ENCODE data around the gene ARHGAP18.

Gene ARHGAP18

GRCh38 chr6:129686941-129687627, 22.9 kb downstream of the ARHGAP18 start:
- DNase-seq: no peak

- no peak for DNase-seq
Measured at GRCh38 chr6:129685662-129686031, 24.3 kb downstream of the ARHGAP18 start.

GRCh38 chr6:129684903-129685661, 24.9 kb downstream of the ARHGAP18 start:
- no peak for DNase-seq

DNA sequence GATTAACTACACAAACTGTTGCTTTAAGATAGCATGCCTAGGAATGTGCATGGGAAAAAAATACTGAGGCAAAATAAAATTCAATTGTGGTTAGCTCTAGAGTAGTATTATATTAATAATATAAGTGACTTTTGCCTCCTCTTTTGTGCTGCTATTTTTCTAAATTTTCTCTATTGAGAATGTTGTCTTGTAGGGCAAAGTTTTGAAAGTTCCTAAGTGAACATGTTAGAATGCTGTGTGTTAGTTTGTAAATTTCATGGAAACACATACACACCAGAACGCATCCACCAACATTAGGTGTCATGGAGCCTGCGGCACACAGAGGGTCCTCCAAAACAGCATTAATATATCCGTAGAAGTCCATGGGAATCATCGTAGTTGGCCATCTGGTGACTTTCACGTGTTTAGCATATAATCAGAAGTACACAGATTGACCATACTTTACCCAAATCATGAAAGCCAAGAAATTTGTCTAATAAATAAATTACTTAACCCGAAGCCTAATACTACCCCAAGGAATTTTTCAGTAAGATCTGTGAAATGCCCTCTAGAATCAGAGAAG, 25.6 kb downstream of the ARHGAP18 start:
- DNase-seq: no peak

GRCh38 chr6:129683601-129684322, 26.2 kb downstream of the ARHGAP18 start:
- no peak for DNase-seq

GRCh38 chr6:129681913-129682205, 28.1 kb downstream of the ARHGAP18 start:
- no peak for DNase-seq

DNA sequence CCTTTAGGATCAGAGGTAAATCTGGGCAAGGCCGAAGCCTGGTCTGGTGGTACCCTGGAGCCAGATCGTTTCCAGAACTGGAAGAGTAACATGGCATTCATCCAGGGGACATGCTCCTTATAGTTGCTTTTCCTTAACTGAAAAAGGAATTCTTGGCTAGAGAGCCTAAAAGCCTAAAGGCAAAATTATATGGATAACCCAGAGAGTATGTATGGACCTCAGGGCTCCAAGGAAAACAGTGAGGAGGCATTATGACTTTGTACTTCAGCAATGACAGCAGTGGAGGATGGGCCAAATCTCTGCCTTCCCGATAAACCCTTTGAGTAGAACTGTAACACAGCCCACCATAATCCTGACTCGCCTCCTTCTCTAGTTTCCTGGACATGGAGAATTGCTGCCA, 29.3 kb downstream of the ARHGAP18 start:
- no peak for DNase-seq

GRCh38 chr6:129679758-129680157, 30.2 kb downstream of the ARHGAP18 start:
- DNase-seq: no peak

DNA sequence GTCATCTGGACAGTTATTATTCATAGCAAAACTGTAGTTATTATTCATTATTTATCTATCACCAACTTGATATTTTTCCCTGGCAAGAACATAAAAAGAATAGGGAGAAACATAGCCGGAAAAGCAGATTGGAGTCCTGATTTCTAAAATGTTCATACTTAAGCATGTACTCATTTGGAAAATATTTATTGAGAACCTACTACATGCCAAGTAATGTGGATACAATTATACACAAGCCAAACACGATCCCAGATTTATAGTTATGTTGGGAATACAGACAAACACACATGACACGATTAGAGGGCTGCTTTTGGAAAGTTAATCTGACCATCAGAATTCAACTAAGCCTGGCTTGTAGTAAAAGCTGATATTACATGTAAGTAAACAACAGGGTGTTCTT, 30.7 kb downstream of the ARHGAP18 start:
- DNase-seq: no peak

DNA sequence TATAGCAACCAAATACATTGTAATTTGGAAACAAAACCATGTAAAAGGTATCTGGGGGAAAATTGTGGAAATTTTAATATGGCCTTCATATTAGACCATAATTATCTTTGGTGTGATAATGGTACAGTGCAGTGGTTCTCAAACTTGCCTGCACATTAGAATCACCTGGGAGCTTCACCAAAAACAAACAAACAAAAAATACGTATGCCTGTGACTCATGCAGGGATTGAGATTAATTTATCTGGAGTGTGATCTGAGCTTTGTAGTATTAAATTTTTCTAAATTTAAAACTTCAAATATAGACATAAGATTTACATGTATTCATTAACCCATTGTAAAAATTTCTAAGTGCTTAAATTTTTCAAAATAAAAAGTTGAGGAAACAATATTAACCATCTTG, 31.5 kb downstream of the ARHGAP18 start:
- DNase-seq: no peak

GRCh38 chr6:129677620-129678325, 32.2 kb downstream of the ARHGAP18 start:
- no peak for DNase-seq

DNA sequence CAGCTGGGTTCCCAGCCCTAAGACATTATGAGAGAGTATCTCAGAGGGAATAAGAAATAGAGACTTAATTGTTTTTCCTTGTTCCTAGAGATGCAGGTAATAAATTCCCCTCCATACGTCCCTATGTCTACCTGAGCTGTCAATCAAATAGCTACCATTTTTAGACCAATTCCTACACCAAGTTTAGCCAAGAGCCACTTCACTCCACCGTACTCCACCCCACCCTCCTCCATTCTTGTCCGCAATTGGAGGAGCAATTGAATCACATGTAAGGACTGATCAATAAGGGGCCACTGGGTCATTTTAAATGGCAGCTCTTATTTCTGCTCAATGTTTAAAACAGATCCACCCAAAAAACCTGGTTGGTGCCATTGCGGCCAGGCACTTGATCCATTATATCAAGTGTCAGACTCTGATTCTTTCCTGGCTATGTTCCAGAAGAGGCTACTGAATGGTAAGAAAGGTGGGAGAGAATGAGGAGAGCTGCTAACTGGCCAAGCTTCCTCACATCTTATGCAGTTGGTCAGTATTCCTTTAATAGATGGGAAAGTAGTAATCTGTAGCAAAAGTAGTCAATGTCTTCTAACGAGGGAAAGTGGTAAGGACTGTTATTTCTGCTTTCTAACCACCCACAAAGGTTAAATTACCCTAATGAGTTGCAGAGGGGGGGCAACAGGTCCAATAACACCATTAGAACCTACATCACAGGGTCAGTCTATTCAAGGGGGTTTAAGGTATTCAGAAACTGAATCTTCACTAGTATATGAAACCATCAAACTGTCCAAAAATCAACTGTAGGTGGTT, 34.1 kb downstream of the ARHGAP18 start:
- no peak for DNase-seq

- no peak for DNase-seq
Measured at GRCh38 chr6:129673748-129674147, 36.2 kb downstream of the ARHGAP18 start.

- no peak for DNase-seq
Measured at GRCh38 chr6:129672881-129673631, 36.9 kb downstream of the ARHGAP18 start.

DNA sequence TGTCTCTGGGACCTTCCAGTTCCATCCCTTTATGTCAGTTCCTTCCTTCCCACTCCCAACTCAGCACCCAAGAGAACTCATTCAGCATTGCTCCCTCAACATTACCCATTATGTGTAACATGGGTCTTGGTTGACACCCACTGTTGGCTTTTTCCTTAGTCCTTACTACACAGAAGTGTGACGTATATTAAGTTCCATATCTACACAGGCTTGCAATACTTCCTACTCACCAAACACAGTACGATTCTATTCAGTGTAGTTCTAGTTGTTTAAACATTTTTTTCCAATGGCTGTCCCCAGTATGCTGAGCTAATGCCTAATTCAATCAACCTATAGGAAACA, 37.7 kb downstream of the ARHGAP18 start:
- DNase-seq: no peak

DNA sequence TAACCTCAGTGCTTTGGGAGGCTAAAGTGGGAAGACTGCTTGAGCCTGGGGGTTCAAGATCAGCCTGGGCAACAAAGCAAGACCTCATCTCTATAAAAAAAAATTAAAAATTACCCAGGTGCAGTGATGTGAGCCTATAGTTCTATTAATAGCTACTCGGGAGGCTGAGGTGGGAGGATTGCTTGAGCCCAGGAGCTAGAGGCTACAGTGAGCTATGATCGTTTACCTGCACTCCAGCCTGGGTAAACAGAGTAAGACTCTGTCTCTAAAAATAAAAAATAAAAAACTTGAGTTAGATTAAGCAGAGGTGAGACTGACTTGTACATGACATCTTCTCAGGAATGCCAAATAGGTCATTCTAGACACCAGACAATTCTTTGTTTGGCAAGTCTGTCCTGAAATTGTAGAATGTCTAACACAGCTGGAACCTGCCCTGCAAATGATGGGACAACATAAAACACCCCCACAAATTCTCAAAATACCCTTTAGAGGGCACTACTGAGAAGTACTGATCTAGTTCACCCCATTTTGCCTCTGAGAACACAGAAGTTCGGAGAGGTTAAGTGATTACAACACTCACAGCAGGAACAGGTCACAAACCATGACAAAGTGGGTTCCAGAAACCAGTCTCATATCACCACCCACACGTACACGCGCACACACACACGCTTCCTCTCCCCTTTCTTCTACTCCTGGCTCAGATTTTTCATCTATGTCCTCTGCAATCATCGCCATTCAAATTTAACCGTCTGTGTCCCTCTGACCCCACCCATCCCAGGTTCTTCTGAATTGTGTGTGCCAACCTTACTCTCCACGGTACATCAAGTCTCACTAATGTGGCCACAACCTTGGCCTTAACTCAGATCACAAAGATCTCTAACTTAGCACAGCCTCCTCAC, 38.3 kb downstream of the ARHGAP18 start:
- no peak for DNase-seq

DNA sequence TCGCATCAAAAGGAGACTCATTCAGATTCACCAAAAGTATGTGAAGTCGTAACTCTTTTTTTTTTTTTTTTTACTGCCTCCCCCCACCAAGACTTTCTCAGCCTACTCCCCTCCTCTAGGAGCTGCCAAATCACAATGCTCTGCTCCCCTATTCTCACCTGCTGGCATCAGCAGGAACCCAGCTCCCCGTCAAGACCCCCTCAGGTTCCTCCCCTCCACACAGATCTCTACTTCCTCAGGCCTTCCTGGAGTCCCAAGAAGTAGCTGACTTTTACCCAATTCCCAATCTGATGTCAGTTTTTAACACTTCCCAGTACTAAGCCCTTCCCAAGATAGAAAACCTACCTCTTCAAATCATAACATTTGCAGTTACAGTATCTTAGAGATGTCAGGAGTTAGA, 39.3 kb downstream of the ARHGAP18 start:
- DNase-seq: no peak

DNA sequence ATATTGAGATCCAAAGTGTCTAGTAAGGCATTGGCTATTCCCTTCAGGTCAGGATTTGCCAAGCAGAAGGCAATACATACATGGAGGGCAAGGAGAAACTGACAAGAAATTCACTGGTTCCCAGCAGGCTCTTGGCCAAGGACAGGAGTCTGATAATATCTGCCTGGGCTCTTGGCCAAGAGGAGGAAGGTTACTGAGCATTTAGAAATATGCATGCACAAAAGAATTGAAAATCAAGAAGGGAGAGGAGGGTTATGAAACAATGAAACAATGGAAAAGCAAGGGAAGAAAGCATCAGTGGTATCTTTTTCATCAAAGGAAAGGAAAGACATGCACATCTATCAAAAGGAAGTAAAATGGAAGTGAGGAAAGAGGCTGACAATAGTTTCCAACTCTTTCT, 42.4 kb downstream of the ARHGAP18 start:
- no peak for DNase-seq

DNA sequence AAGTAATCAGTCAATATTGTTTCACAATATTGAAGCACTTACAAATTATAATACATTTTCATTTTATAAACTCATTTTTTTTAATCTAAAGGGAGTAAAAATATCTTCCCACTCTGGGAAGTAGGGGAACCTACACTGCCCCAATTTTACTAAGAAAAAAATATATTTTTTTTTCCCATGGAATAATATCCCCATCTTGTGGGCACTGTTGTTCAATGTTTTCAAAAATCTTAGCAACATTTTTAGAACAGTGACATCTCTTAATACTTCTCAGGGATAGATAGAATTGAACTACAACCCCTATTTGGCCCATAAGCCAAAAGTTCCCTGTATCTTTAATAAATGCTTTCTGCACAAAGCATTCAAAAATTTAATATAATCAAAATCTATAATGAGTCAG, 42.9 kb downstream of the ARHGAP18 start:
- no peak for DNase-seq

DNA sequence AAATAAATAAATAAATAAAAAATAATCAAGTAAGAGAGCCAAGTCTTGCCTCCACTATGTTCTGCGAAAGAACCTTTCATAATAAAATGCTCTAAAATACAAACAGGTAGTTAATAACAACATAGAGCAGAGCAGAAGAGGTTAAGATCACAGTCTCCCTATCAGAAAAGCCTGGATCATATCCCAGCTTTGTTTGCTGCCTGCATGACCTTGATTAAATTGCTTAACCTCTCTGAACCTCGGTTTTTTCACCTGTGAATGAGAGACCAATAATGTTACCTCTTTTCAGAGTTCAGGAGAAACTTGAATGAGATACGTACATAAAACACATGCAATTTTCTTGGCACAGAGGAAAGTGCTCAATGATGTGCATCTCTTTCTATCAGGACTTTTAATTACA, 44.4 kb downstream of the ARHGAP18 start:
- no peak for DNase-seq

DNA sequence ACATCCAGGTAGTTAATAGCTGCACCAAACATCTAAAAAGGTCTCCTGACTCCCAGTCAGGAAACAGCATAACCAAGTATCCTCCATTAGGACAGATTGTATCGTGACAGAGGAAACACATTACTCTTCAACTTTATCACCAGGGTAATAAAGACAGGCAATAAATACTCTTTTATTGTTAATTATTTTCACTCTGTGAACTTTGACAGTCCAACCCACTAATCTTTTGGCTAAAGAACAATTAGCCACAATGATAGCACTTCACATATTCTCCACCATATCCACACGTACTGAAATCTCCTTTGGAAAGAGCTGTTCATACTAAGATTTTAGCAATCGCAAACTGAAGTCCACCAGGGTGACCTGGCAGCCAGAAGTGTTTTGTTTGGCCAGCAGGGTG, 46.4 kb downstream of the ARHGAP18 start:
- DNase-seq: no peak

All from NCI-H774 (cell line).